Liver (tissue), 9 donors: ENCODE results near the gene FOXJ2. TPM values are rescaled to one million over a fixed set of nuclear protein-coding genes. Genes with fewer than 3 reads are reported as not detected.

Source experiments
- DNase-seq: peaks from one replicate; pipeline ENCODE4 v3.0.0-alpha.2; 2017; ENCODE audit warnings: low spot score
- H3K27ac ChIP-seq, 2 donors: one replicate each; pipeline ENCODE4 v1.7.0; 2013; ENCODE audit warnings: inconsistent platforms in 2 of 2, low read length in 2 of 2, control low read depth in 1 of 2, low read depth in 1 of 2, mild to moderate bottlenecking in 1 of 2
- H3K27me3 ChIP-seq, 4 donors: one replicate each; pipeline versions ENCODE4 v1.6.1 to v1.7.0; 2013; ENCODE audit warnings: low read length in 3 of 4, inconsistent platforms in 1 of 4, mild to moderate bottlenecking in 1 of 4, moderate library complexity in 1 of 4; ENCODE audit not compliant: control insufficient read depth in 4 of 4, insufficient read depth in 4 of 4
- H3K36me3 ChIP-seq, 4 donors: one replicate each; pipeline versions ENCODE4 v1.6.1 to v1.7.0; 2013; ENCODE audit warnings: low read length in 3 of 4, mild to moderate bottlenecking in 3 of 4, low read depth in 1 of 4, moderate library complexity in 1 of 4; ENCODE audit not compliant: control insufficient read depth in 4 of 4, insufficient read depth in 3 of 4
- H3K4me1 ChIP-seq, 4 donors: one replicate each; pipeline versions ENCODE4 v1.6.1 to v1.7.0; 2013; ENCODE audit warnings: low read length in 3 of 4, mild to moderate bottlenecking in 3 of 4, moderate library complexity in 1 of 4; ENCODE audit not compliant: control insufficient read depth in 4 of 4, insufficient read depth in 4 of 4
- H3K4me3 ChIP-seq, 3 donors: one replicate each; pipeline versions ENCODE4 v1.6.1 to v1.7.0; 2013; ENCODE audit warnings: low read length in 3 of 3, control low read depth in 1 of 3, low read depth in 1 of 3, mild to moderate bottlenecking in 1 of 3
- H3K9ac ChIP-seq, 2 donors: one replicate each; pipeline ENCODE4 v1.7.0; 2013; ENCODE audit warnings: low read length in 2 of 2, mild to moderate bottlenecking in 2 of 2, moderate library complexity in 2 of 2, control low read depth in 1 of 2, low read depth in 1 of 2
- H3K9me3 ChIP-seq, 4 donors: one replicate each; pipeline versions ENCODE4 v1.6.1 to v1.7.0; 2013; ENCODE audit warnings: low read length in 3 of 4; ENCODE audit not compliant: control insufficient read depth in 4 of 4
- EGR1 ChIP-seq, 2 donors: IDR thresholded peaks; 2 replicates each; pipeline ENCODE4 v1.6.1; 2016 to 2018; ENCODE audit warnings: antibody characterized with exemption in 2 of 2, low read depth in 2 of 2
- FOXA1 ChIP-seq: IDR thresholded peaks from 2 replicates; pipeline ENCODE4 v1.6.1; 2016; ENCODE audit warnings: antibody characterized with exemption
- FOXA2 ChIP-seq: IDR thresholded peaks from 2 replicates; pipeline ENCODE4 v1.6.1; 2016; ENCODE audit warnings: antibody characterized with exemption
- GABPA ChIP-seq, 2 donors: IDR thresholded peaks in 1 of 2; conservative IDR thresholded peaks in 1 of 2; 2 replicates each; pipeline ENCODE4 v1.6.1; 2016; ENCODE audit warnings: antibody characterized with exemption in 2 of 2, mild to moderate bottlenecking in 1 of 2, moderate library complexity in 1 of 2
- HNF4A ChIP-seq, 2 donors: conservative IDR thresholded peaks; 2 replicates each; pipeline ENCODE4 v1.6.1; 2016; ENCODE audit warnings: antibody characterized with exemption in 2 of 2, mild to moderate bottlenecking in 2 of 2
- HNF4G ChIP-seq: IDR thresholded peaks from 2 replicates; pipeline ENCODE4 v1.6.1; 2016; ENCODE audit warnings: antibody characterized with exemption
- JUND ChIP-seq, 2 donors: IDR thresholded peaks; 2 replicates each; pipeline ENCODE4 v1.6.1; 2016; ENCODE audit warnings: antibody characterized with exemption in 2 of 2
- NR2F2 ChIP-seq: IDR thresholded peaks from 2 replicates; pipeline ENCODE4 v1.6.1; 2016; ENCODE audit warnings: antibody characterized with exemption
- RAD21 ChIP-seq, 2 donors: IDR thresholded peaks; 2 replicates each; pipeline ENCODE4 v1.6.1; 2016; ENCODE audit warnings: antibody characterized with exemption in 2 of 2, mild to moderate bottlenecking in 2 of 2
- RXRA ChIP-seq, 2 donors: IDR thresholded peaks; 2 replicates each; pipeline ENCODE4 v1.6.1; 2017 to 2018; ENCODE audit warnings: antibody characterized with exemption in 2 of 2, mild to moderate bottlenecking in 1 of 2
- TAF1 ChIP-seq: conservative IDR thresholded peaks from 2 replicates; pipeline ENCODE4 v1.6.1; 2016; ENCODE audit warnings: antibody characterized with exemption, mild to moderate bottlenecking
- YY1 ChIP-seq: IDR thresholded peaks from 2 replicates; pipeline ENCODE4 v1.6.1; 2016; ENCODE audit warnings: antibody characterized with exemption, mild to moderate bottlenecking
- WGBS: extraction: QIAGEN DNeasy Blood & Tissue Kit; methylation state at CpG from one replicate; pipeline ENCODE4 v1.1.7; 2013; 5-methylcytosine and 5-hydroxymethylcytosine counted together
- polyA plus RNA-seq, 2 donors: library from polyadenylated mRNA; stranded (reverse) in 1 of 2; unstranded in 1 of 2; fragments of 200-250 nt in 1 of 2; fragments of >200 nt in 1 of 2; fragmentation: Nextera tagmentation in 1 of 2; extraction: Ambion mirVana in 1 of 2; gene quantifications; one replicate each; pipeline versions ENCODE4 v1.2.1 to v1.2.3, GENCODE V29; 2013 to 2015
- total RNA-seq, 2 donors: library from RNA; depleted of rRNA; stranded (reverse); fragments of >200 nt; gene quantifications; one replicate each; pipeline ENCODE4 v1.2.3, GENCODE V29; 2014
- TF ChIP-seq, protein P1 (sequence below): IDR thresholded peaks from 2 replicates; pipeline ENCODE4 v1.6.1; 2016; ENCODE audit warnings: antibody characterized with exemption
- TF ChIP-seq, protein P2 (sequence below): IDR thresholded peaks from 2 replicates; pipeline ENCODE4 v1.6.1; 2016; ENCODE audit warnings: antibody characterized with exemption
- TF ChIP-seq, protein P3 (sequence below): fragments of 150-350 bp; IDR thresholded peaks from 2 replicates; pipeline ENCODE4 v1.5.1; 2017; ENCODE audit warnings: improper control_type of control experiment, low read depth, low read length; ENCODE audit not compliant: missing input control
- TF ChIP-seq, protein P4 (sequence below): IDR thresholded peaks from 2 replicates; pipeline ENCODE4 v1.6.1; 2016; ENCODE audit warnings: antibody characterized with exemption, mild to moderate bottlenecking
- TF ChIP-seq, protein P5 (sequence below): IDR thresholded peaks from 2 replicates; pipeline ENCODE4 v1.6.1; 2016; ENCODE audit warnings: antibody characterized with exemption
- donor health status: healthy.
- donor health status: healthy.
- donor health status: healthy.
- donor health status: healthy.
- donor health status: healthy.

The FOXJ2 gene
- total and polyA plus RNA-seq, 4 donors, result 2.3 to 9.2 (median 3.7) TPM

DNA sequence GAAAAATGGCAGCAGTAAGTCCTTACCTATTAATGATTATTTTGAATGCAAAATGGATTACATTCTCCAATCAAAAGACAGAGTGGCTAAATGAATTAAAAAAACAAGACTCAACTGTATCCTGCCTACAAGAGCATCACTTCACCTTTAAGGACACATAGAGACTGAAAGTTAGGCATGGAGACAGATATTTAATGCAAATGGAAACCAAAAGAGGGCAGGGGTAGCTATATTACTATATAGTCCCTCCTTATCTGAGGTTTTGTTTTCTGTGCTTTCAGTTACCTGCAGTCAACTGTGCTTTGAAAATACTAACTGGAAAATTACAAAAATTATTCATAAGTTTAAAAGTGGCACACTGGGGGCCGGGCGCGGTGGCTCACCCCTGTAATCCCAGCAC lies 66.7 kb downstream of the FOXJ2 start:
- Histone ChIP-seq H3K27me3 (no peaks in the 10 kb centered on the region), H3K4me3 (no peak overlapping the region), H3K27ac (no peak overlapping the region), H3K4me1 (no peaks in the 10 kb centered on the region), H3K9ac (no peak overlapping the region), H3K36me3 (peaks cover 9 to 34% (median 23%) of the 10 kb centered on the region in 4 donors), H3K9me3 (no peaks in the 10 kb centered on the region)
- 98% methylated on average over 3 of the region's 3 CpGs for WGBS
- no peak for DNase-seq
- TF ChIP-seq FOXA1, result no peak
- TF ChIP-seq, protein P1, sequence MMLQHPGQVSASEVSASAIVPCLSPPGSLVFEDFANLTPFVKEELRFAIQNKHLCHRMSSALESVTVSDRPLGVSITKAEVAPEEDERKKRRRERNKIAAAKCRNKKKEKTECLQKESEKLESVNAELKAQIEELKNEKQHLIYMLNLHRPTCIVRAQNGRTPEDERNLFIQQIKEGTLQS, result no peak
- TF ChIP-seq FOXA2, result no peak
- no peak for TF ChIP-seq YY1
- TF ChIP-seq HNF4A (conservative IDR thresholded peaks at IDR 0.05), result no peak
- TF ChIP-seq, protein P2, sequence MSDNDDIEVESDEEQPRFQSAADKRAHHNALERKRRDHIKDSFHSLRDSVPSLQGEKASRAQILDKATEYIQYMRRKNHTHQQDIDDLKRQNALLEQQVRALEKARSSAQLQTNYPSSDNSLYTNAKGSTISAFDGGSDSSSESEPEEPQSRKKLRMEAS, result no peak
- no peak for TF ChIP-seq HNF4G
- TF ChIP-seq, protein P3, sequence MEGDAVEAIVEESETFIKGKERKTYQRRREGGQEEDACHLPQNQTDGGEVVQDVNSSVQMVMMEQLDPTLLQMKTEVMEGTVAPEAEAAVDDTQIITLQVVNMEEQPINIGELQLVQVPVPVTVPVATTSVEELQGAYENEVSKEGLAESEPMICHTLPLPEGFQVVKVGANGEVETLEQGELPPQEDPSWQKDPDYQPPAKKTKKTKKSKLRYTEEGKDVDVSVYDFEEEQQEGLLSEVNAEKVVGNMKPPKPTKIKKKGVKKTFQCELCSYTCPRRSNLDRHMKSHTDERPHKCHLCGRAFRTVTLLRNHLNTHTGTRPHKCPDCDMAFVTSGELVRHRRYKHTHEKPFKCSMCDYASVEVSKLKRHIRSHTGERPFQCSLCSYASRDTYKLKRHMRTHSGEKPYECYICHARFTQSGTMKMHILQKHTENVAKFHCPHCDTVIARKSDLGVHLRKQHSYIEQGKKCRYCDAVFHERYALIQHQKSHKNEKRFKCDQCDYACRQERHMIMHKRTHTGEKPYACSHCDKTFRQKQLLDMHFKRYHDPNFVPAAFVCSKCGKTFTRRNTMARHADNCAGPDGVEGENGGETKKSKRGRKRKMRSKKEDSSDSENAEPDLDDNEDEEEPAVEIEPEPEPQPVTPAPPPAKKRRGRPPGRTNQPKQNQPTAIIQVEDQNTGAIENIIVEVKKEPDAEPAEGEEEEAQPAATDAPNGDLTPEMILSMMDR, result no peak
- TF ChIP-seq RXRA (IDR thresholded peaks at IDR 0.05), result no peak
- no peak for TF ChIP-seq TAF1
- no peak for TF ChIP-seq EGR1 (IDR thresholded peaks at IDR 0.05; ENCODE audit: low read depth in 2 of 2)
- no peak for TF ChIP-seq GABPA (IDR thresholded peaks at IDR 0.05 in 1 of 2, conservative IDR thresholded peaks at IDR 0.05 in 1 of 2)
- TF ChIP-seq, protein P4, sequence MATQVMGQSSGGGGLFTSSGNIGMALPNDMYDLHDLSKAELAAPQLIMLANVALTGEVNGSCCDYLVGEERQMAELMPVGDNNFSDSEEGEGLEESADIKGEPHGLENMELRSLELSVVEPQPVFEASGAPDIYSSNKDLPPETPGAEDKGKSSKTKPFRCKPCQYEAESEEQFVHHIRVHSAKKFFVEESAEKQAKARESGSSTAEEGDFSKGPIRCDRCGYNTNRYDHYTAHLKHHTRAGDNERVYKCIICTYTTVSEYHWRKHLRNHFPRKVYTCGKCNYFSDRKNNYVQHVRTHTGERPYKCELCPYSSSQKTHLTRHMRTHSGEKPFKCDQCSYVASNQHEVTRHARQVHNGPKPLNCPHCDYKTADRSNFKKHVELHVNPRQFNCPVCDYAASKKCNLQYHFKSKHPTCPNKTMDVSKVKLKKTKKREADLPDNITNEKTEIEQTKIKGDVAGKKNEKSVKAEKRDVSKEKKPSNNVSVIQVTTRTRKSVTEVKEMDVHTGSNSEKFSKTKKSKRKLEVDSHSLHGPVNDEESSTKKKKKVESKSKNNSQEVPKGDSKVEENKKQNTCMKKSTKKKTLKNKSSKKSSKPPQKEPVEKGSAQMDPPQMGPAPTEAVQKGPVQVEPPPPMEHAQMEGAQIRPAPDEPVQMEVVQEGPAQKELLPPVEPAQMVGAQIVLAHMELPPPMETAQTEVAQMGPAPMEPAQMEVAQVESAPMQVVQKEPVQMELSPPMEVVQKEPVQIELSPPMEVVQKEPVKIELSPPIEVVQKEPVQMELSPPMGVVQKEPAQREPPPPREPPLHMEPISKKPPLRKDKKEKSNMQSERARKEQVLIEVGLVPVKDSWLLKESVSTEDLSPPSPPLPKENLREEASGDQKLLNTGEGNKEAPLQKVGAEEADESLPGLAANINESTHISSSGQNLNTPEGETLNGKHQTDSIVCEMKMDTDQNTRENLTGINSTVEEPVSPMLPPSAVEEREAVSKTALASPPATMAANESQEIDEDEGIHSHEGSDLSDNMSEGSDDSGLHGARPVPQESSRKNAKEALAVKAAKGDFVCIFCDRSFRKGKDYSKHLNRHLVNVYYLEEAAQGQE, result no peak
- no peak for TF ChIP-seq JUND (IDR thresholded peaks at IDR 0.05)
- TF ChIP-seq NR2F2, result no peak
- TF ChIP-seq RAD21 (IDR thresholded peaks at IDR 0.05), result no peak
- TF ChIP-seq, protein P5, sequence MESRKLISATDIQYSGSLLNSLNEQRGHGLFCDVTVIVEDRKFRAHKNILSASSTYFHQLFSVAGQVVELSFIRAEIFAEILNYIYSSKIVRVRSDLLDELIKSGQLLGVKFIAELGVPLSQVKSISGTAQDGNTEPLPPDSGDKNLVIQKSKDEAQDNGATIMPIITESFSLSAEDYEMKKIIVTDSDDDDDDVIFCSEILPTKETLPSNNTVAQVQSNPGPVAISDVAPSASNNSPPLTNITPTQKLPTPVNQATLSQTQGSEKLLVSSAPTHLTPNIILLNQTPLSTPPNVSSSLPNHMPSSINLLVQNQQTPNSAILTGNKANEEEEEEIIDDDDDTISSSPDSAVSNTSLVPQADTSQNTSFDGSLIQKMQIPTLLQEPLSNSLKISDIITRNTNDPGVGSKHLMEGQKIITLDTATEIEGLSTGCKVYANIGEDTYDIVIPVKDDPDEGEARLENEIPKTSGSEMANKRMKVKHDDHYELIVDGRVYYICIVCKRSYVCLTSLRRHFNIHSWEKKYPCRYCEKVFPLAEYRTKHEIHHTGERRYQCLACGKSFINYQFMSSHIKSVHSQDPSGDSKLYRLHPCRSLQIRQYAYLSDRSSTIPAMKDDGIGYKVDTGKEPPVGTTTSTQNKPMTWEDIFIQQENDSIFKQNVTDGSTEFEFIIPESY, result no peak

Other genes with a start within 250 kb of the FOXJ2 start
- gene NANOG, start 243.3 kb upstream of the FOXJ2 start, total RNA-seq, result under 1 TPM in 1 of 2 donors, not detected in 1; 0.17 TPM
- under 1 TPM in 1 of 2 donors, not detected in 1; 0.11 TPM for gene NANOG, start 243.3 kb upstream of the FOXJ2 start, polyA plus RNA-seq
- 10 to 100 TPM in 1 of 2 donors, not detected in 1; 22.7 TPM for gene SLC2A14, start 159.8 kb upstream of the FOXJ2 start, total RNA-seq
- gene SLC2A14, start 159.8 kb upstream of the FOXJ2 start, polyA plus RNA-seq, result not detected
- 10 to 100 TPM; 10.9 to 20.6 TPM for gene SLC2A3, start 96.5 kb upstream of the FOXJ2 start, total RNA-seq
- 1 to 10 TPM; 2.1 to 3.2 TPM for gene SLC2A3, start 96.5 kb upstream of the FOXJ2 start, polyA plus RNA-seq
- gene C3AR1, start 33.6 kb downstream of the FOXJ2 start, total RNA-seq, result 1 to 10 TPM; 4.0 to 8.8 TPM
- gene C3AR1, start 33.6 kb downstream of the FOXJ2 start, polyA plus RNA-seq, result 1 to 10 TPM; 1.5 to 5.9 TPM
- 10 to 100 TPM; 19.3 to 24.9 TPM for gene NECAP1, start 49.6 kb downstream of the FOXJ2 start, total RNA-seq
- gene NECAP1, start 49.6 kb downstream of the FOXJ2 start, polyA plus RNA-seq, result 10 to 100 TPM; 13.4 to 14.6 TPM
- 1 to 10 TPM in 1 of 2 donors, under 1 TPM in 1; 0.67 to 2.2 TPM for gene CLEC4A, start 90.9 kb downstream of the FOXJ2 start, total RNA-seq
- gene CLEC4A, start 90.9 kb downstream of the FOXJ2 start, polyA plus RNA-seq, result 1 to 10 TPM in 1 of 2 donors, under 1 TPM in 1; 0.98 to 2.5 TPM
- gene ZNF705A, start 124.3 kb downstream of the FOXJ2 start, total RNA-seq, result not detected
- gene ZNF705A, start 124.3 kb downstream of the FOXJ2 start, polyA plus RNA-seq, result not detected
- not detected for gene FAM90A1, start 194.9 kb downstream of the FOXJ2 start, total RNA-seq
- not detected for gene FAM90A1, start 194.9 kb downstream of the FOXJ2 start, polyA plus RNA-seq